Lung (tissue), 12 donors: Measurements from ENCODE around the gene SPINT2. TPM values are rescaled to one million over a fixed set of nuclear protein-coding genes. Genes with fewer than 3 reads are reported as not detected.
"Not testable (repeated sequence)": the region's sequence is repeated elsewhere in the genome, so short reads cannot be mapped to it uniquely, and the experiment has no call there.

Experiments
- ATAC-seq: fragments of 200-7000 bp; cut with Tn5 transposase; one replicate; pipeline ENCODE4 v1.9.1; 2020; ENCODE audit warnings: moderate number of reproducible peaks; ENCODE audit not compliant: insufficient read depth, low FRiP score
- DNase-seq, 3 donors: peaks; one replicate each; pipeline ENCODE4 v3.0.0-alpha.2; 2013 to 2017
- H3K27ac ChIP-seq, 2 donors: one replicate each; pipeline ENCODE4 v1.5.1; 2013; ENCODE audit warnings: mild to moderate bottlenecking in 2 of 2, moderate library complexity in 2 of 2, control low read depth in 1 of 2, inconsistent platforms in 1 of 2, low read depth in 1 of 2, low read length in 1 of 2
- H3K27me3 ChIP-seq, 3 donors: one replicate each; pipeline ENCODE4 v1.5.1; 2013; ENCODE audit warnings: low read length in 2 of 3; ENCODE audit not compliant: control insufficient read depth in 3 of 3, insufficient read depth in 3 of 3
- H3K36me3 ChIP-seq, 4 donors: one replicate each; pipeline ENCODE4 v1.5.1; 2013; ENCODE audit warnings: low read length in 4 of 4, mild to moderate bottlenecking in 1 of 4, moderate library complexity in 1 of 4; ENCODE audit not compliant: control insufficient read depth in 4 of 4, insufficient read depth in 4 of 4
- H3K4me1 ChIP-seq, 5 donors: one replicate each; pipeline ENCODE4 v1.5.1; 2013; ENCODE audit warnings: low read length in 5 of 5, mild to moderate bottlenecking in 2 of 5, moderate library complexity in 1 of 5; ENCODE audit not compliant: control insufficient read depth in 5 of 5, insufficient read depth in 5 of 5
- H3K4me3 ChIP-seq: one replicate; pipeline ENCODE4 v1.5.1; 2013; ENCODE audit warnings: mild to moderate bottlenecking, control low read depth, moderate library complexity
- H3K9ac ChIP-seq, 2 donors: one replicate each; pipeline ENCODE4 v1.5.1; 2013; ENCODE audit warnings: low read length in 2 of 2, control low read depth in 1 of 2; ENCODE audit not compliant: insufficient read depth in 1 of 2
- H3K9me3 ChIP-seq, 4 donors: one replicate each; pipeline ENCODE4 v1.5.1; 2013; ENCODE audit warnings: low read length in 3 of 4, mild to moderate bottlenecking in 1 of 4, moderate library complexity in 1 of 4; ENCODE audit not compliant: control insufficient read depth in 4 of 4, insufficient read depth in 3 of 4
- WGBS, 2 donors: extraction: QIAGEN DNeasy Blood & Tissue Kit; methylation state at CpG; one replicate each; pipeline ENCODE4 v1.1.7; 2013; 5-methylcytosine and 5-hydroxymethylcytosine counted together
- polyA plus RNA-seq, 2 donors: library from polyadenylated mRNA; stranded (reverse); fragments of 200-250 nt; gene quantifications; one replicate each; pipeline ENCODE4 v1.2.1, GENCODE V29; 2013
- total RNA-seq, 2 donors: library from RNA; depleted of rRNA in 1 of 2; stranded (reverse); fragments of >200 nt in 1 of 2; gene quantifications; one replicate each; pipeline ENCODE4 v1.2.1, GENCODE V29; 2014 to 2021
- TF ChIP-seq, protein P1 (sequence below): IDR thresholded peaks from 2 replicates; pipeline ENCODE4 v1.5.1; 2012; ENCODE audit warnings: mild to moderate bottlenecking; ENCODE audit errors: control extremely low read depth, extremely low read depth
- donor health status: control.
- donor health status: control.
- donor health status: Bipolar disorder and iron deficiency.
- donor health status: healthy.
- donor health status: DM: yes; HTN: yes; CAD: no.

Gene SPINT2
- total and polyA plus RNA-seq, 4 donors: 145 to 259 (median 247) TPM

DNA sequence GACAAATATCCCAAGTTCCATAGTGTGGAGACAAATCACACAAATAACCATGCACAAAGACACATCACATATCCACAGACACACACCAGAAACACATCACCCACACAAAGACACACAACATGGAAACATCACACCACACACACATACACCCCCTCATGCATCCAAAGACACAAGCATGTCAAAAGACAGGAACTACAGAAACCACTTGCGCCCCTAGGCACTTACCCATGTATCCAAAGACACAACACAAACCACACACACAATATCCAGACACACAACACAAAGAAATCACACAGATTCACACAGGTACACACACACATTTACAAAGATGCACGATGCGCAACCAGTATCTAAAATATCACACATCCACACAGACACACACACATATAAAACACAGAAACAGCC, 41.3 kb upstream of the SPINT2 start:
- Histone ChIP-seq H3K27me3 (peaks cover 3 to 13% (median 12%) of the 10 kb centered on the region in 3 donors), H3K36me3 (no peaks in the 10 kb centered on the region), H3K9ac (no peak overlapping the region), H3K4me3 (no peak overlapping the region), H3K27ac (no peak overlapping the region), H3K9me3 (peaks cover 0 to 5% (median 0%) of the 10 kb centered on the region in 4 donors), H3K4me1 (peaks cover 0 to 8% (median 4%) of the 10 kb centered on the region in 5 donors)
- no peak for ATAC-seq
- DNase-seq: no peak
- WGBS, 2 donors: 90 to 92% methylated on average over 3 of the region's 3 CpGs
- TF ChIP-seq, protein P1, sequence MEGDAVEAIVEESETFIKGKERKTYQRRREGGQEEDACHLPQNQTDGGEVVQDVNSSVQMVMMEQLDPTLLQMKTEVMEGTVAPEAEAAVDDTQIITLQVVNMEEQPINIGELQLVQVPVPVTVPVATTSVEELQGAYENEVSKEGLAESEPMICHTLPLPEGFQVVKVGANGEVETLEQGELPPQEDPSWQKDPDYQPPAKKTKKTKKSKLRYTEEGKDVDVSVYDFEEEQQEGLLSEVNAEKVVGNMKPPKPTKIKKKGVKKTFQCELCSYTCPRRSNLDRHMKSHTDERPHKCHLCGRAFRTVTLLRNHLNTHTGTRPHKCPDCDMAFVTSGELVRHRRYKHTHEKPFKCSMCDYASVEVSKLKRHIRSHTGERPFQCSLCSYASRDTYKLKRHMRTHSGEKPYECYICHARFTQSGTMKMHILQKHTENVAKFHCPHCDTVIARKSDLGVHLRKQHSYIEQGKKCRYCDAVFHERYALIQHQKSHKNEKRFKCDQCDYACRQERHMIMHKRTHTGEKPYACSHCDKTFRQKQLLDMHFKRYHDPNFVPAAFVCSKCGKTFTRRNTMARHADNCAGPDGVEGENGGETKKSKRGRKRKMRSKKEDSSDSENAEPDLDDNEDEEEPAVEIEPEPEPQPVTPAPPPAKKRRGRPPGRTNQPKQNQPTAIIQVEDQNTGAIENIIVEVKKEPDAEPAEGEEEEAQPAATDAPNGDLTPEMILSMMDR: no peak

DNA sequence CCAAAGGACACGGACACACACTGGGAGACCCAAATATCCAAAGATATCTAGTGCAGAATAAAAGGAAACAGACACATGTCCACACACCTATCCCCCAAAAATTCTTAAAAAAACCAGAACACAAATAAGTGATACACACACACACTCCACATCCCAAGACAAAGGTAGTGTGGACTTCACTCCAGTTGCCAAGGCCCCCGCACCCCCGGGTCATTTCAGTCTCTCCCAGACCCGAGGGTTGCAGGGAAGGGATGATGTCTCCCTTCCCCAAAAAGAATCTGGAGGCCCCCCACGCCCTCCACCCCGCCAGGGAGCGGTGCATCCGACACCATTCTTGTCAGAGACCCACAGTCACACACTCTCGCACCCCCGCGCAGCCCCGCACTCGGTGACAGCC, 40.8 kb upstream of the SPINT2 start:
- Histone ChIP-seq H3K9ac (no peak overlapping the region), H3K27ac (no peak overlapping the region), H3K36me3 (no peaks in the 10 kb centered on the region), H3K27me3 (peaks cover 3 to 15% (median 12%) of the 10 kb centered on the region in 3 donors), H3K4me3 (no peak overlapping the region), H3K4me1 (peaks cover 0 to 9% (median 4%) of the 10 kb centered on the region in 5 donors), H3K9me3 (peaks cover 0 to 5% (median 0%) of the 10 kb centered on the region in 4 donors)
- WGBS, 2 donors: 7 to 17% methylated on average over 13 of the region's 13 CpGs
- TF ChIP-seq, protein P1: no peak
- DNase-seq (no peak), ATAC-seq (no peak)

- Histone ChIP-seq H3K27ac (no peak within 1 kb of the TSS), H3K27me3 (peaks cover 3 to 16% (median 12%) of the 10 kb centered on the region in 3 donors), H3K36me3 (no peaks in the 10 kb centered on the region), H3K4me1 (peaks cover 0 to 15% (median 4%) of the 10 kb centered on the region in 5 donors), H3K4me3 (peak within 1 kb of the TSS; percentile 16), H3K9ac (peak within 1 kb of the TSS in 1 of 2 donors; percentile 36), H3K9me3 (peaks cover 0 to 5% (median 0%) of the 10 kb centered on the region in 4 donors)
- 3 to 4% methylated on average over 44 to 61 of the region's 61 CpGs for WGBS, 2 donors
- TF ChIP-seq, protein P1: no peak
- no peak for ATAC-seq
- DNase-seq: peak; percentile 70 to 80 (median 80)
Measured at GRCh38 chr19:38224014-38224862, 40.1 kb upstream of the SPINT2 start, which contains the start of gene DPF1. Gene DPF1 (minus strand): TSS chr19:38224222. CDS start chr19:38224142, 80 bp downstream.

- 87 to 88% methylated on average over 6 of the region's 6 CpGs for WGBS, 2 donors
- H3K27ac ChIP-seq, H3K9me3 ChIP-seq, H3K36me3 ChIP-seq, H3K4me3 ChIP-seq, ATAC-seq, DNase-seq, H3K9ac ChIP-seq: not testable (repeated sequence)
- H3K27me3 ChIP-seq: peaks cover 3 to 17% (median 16%) of the 10 kb centered on the region in 3 donors
- H3K4me1 ChIP-seq: peaks cover 0 to 15% (median 4%) of the 10 kb centered on the region in 5 donors
Measured at GRCh38 chr19:38224863-38225218, 39.5 kb upstream of the SPINT2 start.
